ENCODE data around the gene VPS54.

The VPS54 gene

DNA sequence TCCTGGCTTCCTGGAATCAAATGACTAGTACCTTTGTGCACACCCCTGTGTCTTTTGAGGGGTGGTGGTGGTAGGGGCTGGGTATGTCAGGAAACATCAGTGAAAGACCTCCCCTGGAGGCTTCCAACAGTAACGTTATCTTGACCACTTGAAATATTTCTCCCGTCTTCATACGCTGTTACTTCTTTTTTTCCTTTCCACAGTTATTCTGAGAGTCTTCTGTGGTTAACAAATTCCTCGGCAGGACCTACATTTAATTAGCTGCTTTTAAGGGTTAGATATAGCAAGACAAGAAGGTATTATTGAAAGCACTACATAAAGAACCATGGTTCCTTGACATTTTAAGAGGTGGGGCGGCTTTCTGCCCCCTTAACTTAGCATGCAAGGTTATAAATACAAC lies 142.9 kb downstream of the VPS54 start:
- no peaks in the 10 kb centered on the region for H3K9me3 ChIP-seq (ENCODE audit: control insufficient read depth in 5 of 5, low read length in 5 of 5)
- H3K27ac ChIP-seq (ENCODE audit: low read depth, low read length), result peak overlapping the region; percentile 72
- H3K4me3 ChIP-seq (ENCODE audit: low read depth in 1 of 5, low read length in 5 of 5), result no peak overlapping the region
- H3K9ac ChIP-seq (ENCODE audit: low read length in 5 of 5), result no peak overlapping the region
- H3K27me3 ChIP-seq (ENCODE audit: control insufficient read depth in 5 of 5, insufficient read depth in 4 of 5, low read length in 5 of 5), result no peaks in the 10 kb centered on the region
- H3K4me1 ChIP-seq (ENCODE audit: control insufficient read depth in 5 of 5, insufficient read depth in 5 of 5, low read length in 5 of 5), result peaks cover 0 to 50% (median 25%) of the 10 kb centered on the region in 5 donors
- peaks cover 21 to 48% (median 37%) of the 10 kb centered on the region in 5 donors for H3K36me3 ChIP-seq (ENCODE audit: control insufficient read depth in 5 of 5, insufficient read depth in 5 of 5, low read length in 5 of 5)

GRCh38 chr2:63875559-63876245 lies 143.5 kb downstream of the VPS54 start:
- peaks cover 21 to 42% (median 37%) of the 10 kb centered on the region in 5 donors for H3K36me3 ChIP-seq (ENCODE audit: control insufficient read depth in 5 of 5, insufficient read depth in 5 of 5, low read length in 5 of 5)
- no peaks in the 10 kb centered on the region for H3K9me3 ChIP-seq (ENCODE audit: control insufficient read depth in 5 of 5, low read length in 5 of 5)
- H3K27me3 ChIP-seq (ENCODE audit: control insufficient read depth in 5 of 5, insufficient read depth in 4 of 5, low read length in 5 of 5), result no peaks in the 10 kb centered on the region
- H3K9ac ChIP-seq (ENCODE audit: low read length in 5 of 5), result peak overlapping the region in 1 of 5 donors; percentile 9
- H3K27ac ChIP-seq (ENCODE audit: low read depth, low read length), result peak overlapping the region; percentile 72
- H3K4me3 ChIP-seq (ENCODE audit: low read depth in 1 of 5, low read length in 5 of 5), result no peak overlapping the region
- peaks cover 0 to 54% (median 25%) of the 10 kb centered on the region in 5 donors for H3K4me1 ChIP-seq (ENCODE audit: control insufficient read depth in 5 of 5, insufficient read depth in 5 of 5, low read length in 5 of 5)

- H3K9me3 ChIP-seq (ENCODE audit: control insufficient read depth in 5 of 5, low read length in 5 of 5), result no peaks in the 10 kb centered on the region
- peak overlapping the region in 1 of 5 donors; percentile 13 for H3K9ac ChIP-seq (ENCODE audit: low read length in 5 of 5)
- peaks cover 0 to 49% (median 25%) of the 10 kb centered on the region in 5 donors for H3K4me1 ChIP-seq (ENCODE audit: control insufficient read depth in 5 of 5, insufficient read depth in 5 of 5, low read length in 5 of 5)
- H3K36me3 ChIP-seq (ENCODE audit: control insufficient read depth in 5 of 5, insufficient read depth in 5 of 5, low read length in 5 of 5), result peaks cover 21 to 37% (median 31%) of the 10 kb centered on the region in 5 donors
- H3K27ac ChIP-seq (ENCODE audit: low read depth, low read length), result peak overlapping the region; percentile 72
- H3K27me3 ChIP-seq (ENCODE audit: control insufficient read depth in 5 of 5, insufficient read depth in 4 of 5, low read length in 5 of 5), result no peaks in the 10 kb centered on the region
- no peak overlapping the region for H3K4me3 ChIP-seq (ENCODE audit: low read depth in 1 of 5, low read length in 5 of 5)
Observed at GRCh38 chr2:63875131-63875527, 144.1 kb downstream of the VPS54 start.

DNA sequence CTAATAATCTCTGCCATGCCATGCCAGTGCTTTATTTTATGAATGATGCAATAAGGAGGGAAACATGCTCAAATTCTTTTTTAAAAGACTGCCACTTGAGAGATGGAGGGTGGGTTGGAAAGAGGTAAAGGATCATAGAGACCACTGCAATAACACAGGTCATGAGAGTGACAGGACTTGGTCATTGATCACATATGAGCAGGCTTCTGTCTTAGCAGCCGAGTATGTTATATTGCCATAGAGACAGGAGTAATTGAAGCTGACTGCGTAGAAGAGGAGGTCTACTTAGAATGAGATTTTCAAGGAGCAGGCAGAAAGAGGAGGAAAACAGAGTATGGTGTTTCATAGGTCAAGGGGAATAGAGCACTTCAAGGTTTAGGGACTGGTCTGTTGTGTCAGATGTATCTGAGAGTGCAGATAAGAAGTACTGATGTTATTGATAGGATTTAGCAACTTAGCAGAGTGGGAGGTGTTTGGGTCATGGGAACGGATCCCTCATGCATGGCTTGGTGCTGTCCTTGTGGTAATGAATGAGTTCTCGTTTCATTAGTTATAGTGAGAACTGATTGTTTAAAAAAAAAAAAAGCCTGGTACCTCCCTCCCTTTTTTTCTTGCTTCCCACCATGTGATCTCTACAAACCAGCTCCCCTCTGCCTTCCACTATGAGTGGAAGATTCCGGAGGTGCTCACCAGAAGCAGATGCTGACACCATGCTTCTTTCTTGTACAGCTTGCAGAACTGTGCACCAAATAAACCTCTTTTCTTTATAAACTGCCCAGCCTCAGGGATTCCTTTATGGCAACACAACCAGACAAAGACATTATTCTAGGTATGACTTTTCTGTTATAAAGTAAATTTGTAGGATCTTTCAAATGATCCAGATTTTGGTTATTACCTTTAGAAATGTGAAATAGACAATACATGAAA lies 144.8 kb downstream of the VPS54 start:
- peak overlapping the region; percentile 72 for H3K27ac ChIP-seq (ENCODE audit: low read depth, low read length)
- peaks cover 24 to 37% (median 31%) of the 10 kb centered on the region in 5 donors for H3K36me3 ChIP-seq (ENCODE audit: control insufficient read depth in 5 of 5, insufficient read depth in 5 of 5, low read length in 5 of 5)
- H3K9me3 ChIP-seq (ENCODE audit: control insufficient read depth in 5 of 5, low read length in 5 of 5), result no peaks in the 10 kb centered on the region
- H3K9ac ChIP-seq (ENCODE audit: low read length in 5 of 5), result peak overlapping the region in 1 of 5 donors; percentile 13
- H3K4me3 ChIP-seq (ENCODE audit: low read depth in 1 of 5, low read length in 5 of 5), result no peak overlapping the region
- H3K27me3 ChIP-seq (ENCODE audit: control insufficient read depth in 5 of 5, insufficient read depth in 4 of 5, low read length in 5 of 5), result no peaks in the 10 kb centered on the region
- peaks cover 0 to 49% (median 25%) of the 10 kb centered on the region in 5 donors for H3K4me1 ChIP-seq (ENCODE audit: control insufficient read depth in 5 of 5, insufficient read depth in 5 of 5, low read length in 5 of 5)

- no peak overlapping the region for H3K9ac ChIP-seq (ENCODE audit: low read length in 5 of 5)
- H3K27ac ChIP-seq (ENCODE audit: low read depth, low read length), result peak overlapping the region; percentile 83
- H3K27me3 ChIP-seq (ENCODE audit: control insufficient read depth in 5 of 5, insufficient read depth in 4 of 5, low read length in 5 of 5), result no peaks in the 10 kb centered on the region
- no peaks in the 10 kb centered on the region for H3K9me3 ChIP-seq (ENCODE audit: control insufficient read depth in 5 of 5, low read length in 5 of 5)
- no peak overlapping the region for H3K4me3 ChIP-seq (ENCODE audit: low read depth in 1 of 5, low read length in 5 of 5)
- H3K4me1 ChIP-seq (ENCODE audit: control insufficient read depth in 5 of 5, insufficient read depth in 5 of 5, low read length in 5 of 5), result peaks cover 0 to 49% (median 25%) of the 10 kb centered on the region in 5 donors
- peaks cover 23 to 35% (median 28%) of the 10 kb centered on the region in 5 donors for H3K36me3 ChIP-seq (ENCODE audit: control insufficient read depth in 5 of 5, insufficient read depth in 5 of 5, low read length in 5 of 5)
Observed at GRCh38 chr2:63872571-63873328, 146.5 kb downstream of the VPS54 start.

DNA sequence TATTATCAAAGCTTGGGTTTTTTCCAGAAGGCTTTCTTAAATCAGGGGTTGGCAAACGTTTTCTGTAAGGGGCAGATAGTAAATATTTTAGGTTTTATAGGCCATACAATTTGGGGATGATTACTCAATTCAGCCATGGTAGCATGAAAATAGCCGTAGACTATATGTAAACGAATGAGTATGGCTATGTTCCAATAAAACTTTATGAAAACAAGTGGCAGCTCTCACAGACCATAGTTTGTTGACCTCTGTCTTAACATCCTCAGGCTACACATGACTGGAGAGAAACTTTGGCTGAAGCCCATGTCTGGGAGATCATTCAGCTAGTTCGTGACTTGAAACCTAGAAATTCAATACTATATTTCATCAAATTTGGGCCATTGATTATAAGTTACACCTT lies 147.4 kb downstream of the VPS54 start:
- Histone ChIP-seq H3K9me3 (ENCODE audit: control insufficient read depth in 5 of 5, low read length in 5 of 5) (no peaks in the 10 kb centered on the region), H3K9ac (ENCODE audit: low read length in 5 of 5) (no peak overlapping the region), H3K27ac (ENCODE audit: low read depth, low read length) (peak overlapping the region; percentile 83), H3K4me3 (ENCODE audit: low read depth in 1 of 5, low read length in 5 of 5) (no peak overlapping the region), H3K4me1 (ENCODE audit: control insufficient read depth in 5 of 5, insufficient read depth in 5 of 5, low read length in 5 of 5) (peaks cover 0 to 49% (median 25%) of the 10 kb centered on the region in 5 donors), H3K36me3 (ENCODE audit: control insufficient read depth in 5 of 5, insufficient read depth in 5 of 5, low read length in 5 of 5) (peaks cover 23 to 34% (median 28%) of the 10 kb centered on the region in 5 donors), H3K27me3 (ENCODE audit: control insufficient read depth in 5 of 5, insufficient read depth in 4 of 5, low read length in 5 of 5) (no peaks in the 10 kb centered on the region)

DNA sequence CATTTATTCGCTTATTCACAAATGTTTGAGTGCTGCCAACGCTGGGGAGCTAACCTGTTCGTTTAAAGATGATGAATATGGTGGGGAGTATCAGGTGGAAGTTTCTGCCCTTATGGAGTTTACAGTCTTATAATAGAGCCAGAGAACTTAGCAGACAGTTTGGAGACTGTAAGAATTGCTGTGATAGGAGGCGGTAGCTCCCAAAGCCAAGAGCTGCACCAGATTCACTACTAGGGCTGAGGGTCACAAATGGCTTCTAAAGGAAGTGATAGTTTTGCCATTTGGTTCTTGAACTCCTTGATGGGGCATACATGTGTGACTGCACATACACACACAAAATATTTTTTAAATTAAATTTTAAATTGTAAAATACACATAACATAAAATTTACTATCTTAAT lies 148.5 kb downstream of the VPS54 start:
- H3K27me3 ChIP-seq (ENCODE audit: control insufficient read depth in 5 of 5, insufficient read depth in 4 of 5, low read length in 5 of 5), result no peaks in the 10 kb centered on the region
- no peaks in the 10 kb centered on the region for H3K9me3 ChIP-seq (ENCODE audit: control insufficient read depth in 5 of 5, low read length in 5 of 5)
- H3K9ac ChIP-seq (ENCODE audit: low read length in 5 of 5), result no peak overlapping the region
- peak overlapping the region; percentile 83 for H3K27ac ChIP-seq (ENCODE audit: low read depth, low read length)
- no peak overlapping the region for H3K4me3 ChIP-seq (ENCODE audit: low read depth in 1 of 5, low read length in 5 of 5)
- peaks cover 0 to 45% (median 20%) of the 10 kb centered on the region in 5 donors for H3K4me1 ChIP-seq (ENCODE audit: control insufficient read depth in 5 of 5, insufficient read depth in 5 of 5, low read length in 5 of 5)
- peaks cover 17 to 39% (median 28%) of the 10 kb centered on the region in 5 donors for H3K36me3 ChIP-seq (ENCODE audit: control insufficient read depth in 5 of 5, insufficient read depth in 5 of 5, low read length in 5 of 5)

GRCh38 chr2:63866009-63866709 lies 153.1 kb downstream of the VPS54 start:
- Histone ChIP-seq H3K36me3 (ENCODE audit: control insufficient read depth in 5 of 5, insufficient read depth in 5 of 5, low read length in 5 of 5) (peaks cover 15 to 56% (median 42%) of the 10 kb centered on the region in 5 donors), H3K9me3 (ENCODE audit: control insufficient read depth in 5 of 5, low read length in 5 of 5) (no peaks in the 10 kb centered on the region), H3K4me1 (ENCODE audit: control insufficient read depth in 5 of 5, insufficient read depth in 5 of 5, low read length in 5 of 5) (peaks cover 0 to 27% (median 6%) of the 10 kb centered on the region in 5 donors), H3K27ac (ENCODE audit: low read depth, low read length) (peak overlapping the region; percentile 61), H3K9ac (ENCODE audit: low read length in 5 of 5) (no peak overlapping the region), H3K27me3 (ENCODE audit: control insufficient read depth in 5 of 5, insufficient read depth in 4 of 5, low read length in 5 of 5) (no peaks in the 10 kb centered on the region), H3K4me3 (ENCODE audit: low read depth in 1 of 5, low read length in 5 of 5) (no peak overlapping the region)

- peaks cover 0 to 19% (median 6%) of the 10 kb centered on the region in 5 donors for H3K4me1 ChIP-seq (ENCODE audit: control insufficient read depth in 5 of 5, insufficient read depth in 5 of 5, low read length in 5 of 5)
Observed at GRCh38 chr2:63865159-63865799, 153.9 kb downstream of the VPS54 start.

More at GRCh38 chr2:63865159-63865799, 153.9 kb downstream of the VPS54 start:
- peaks cover 16 to 57% (median 46%) of the 10 kb centered on the region in 5 donors for H3K36me3 ChIP-seq (ENCODE audit: control insufficient read depth in 5 of 5, insufficient read depth in 5 of 5, low read length in 5 of 5)
- H3K4me3 ChIP-seq (ENCODE audit: low read depth in 1 of 5, low read length in 5 of 5), result no peak overlapping the region
- no peak overlapping the region for H3K9ac ChIP-seq (ENCODE audit: low read length in 5 of 5)
- H3K27me3 ChIP-seq (ENCODE audit: control insufficient read depth in 5 of 5, insufficient read depth in 4 of 5, low read length in 5 of 5), result no peaks in the 10 kb centered on the region
- H3K9me3 ChIP-seq (ENCODE audit: control insufficient read depth in 5 of 5, low read length in 5 of 5), result no peaks in the 10 kb centered on the region
- H3K27ac ChIP-seq (ENCODE audit: low read depth, low read length), result peak overlapping the region; percentile 61
